Activated CD4-positive, CD25-positive, alpha-beta regulatory T cell treated with anti-CD3 and anti-CD28 coated beads, Interleukin-2, amount 50 U/mL, for 24 hours (primary cell): Measurements from ENCODE around the gene SLC45A2.

ENCODE experiments used
- ATAC-seq, 2 donors: fragments of 150-1000 bp; cut with Tn5 transposase; one replicate each; pipeline ENCODE4 v1.10.0; 2021; ENCODE audit warnings: mild to moderate bottlenecking in 1 of 2, moderate library complexity in 1 of 2

SLC45A2 gene

GRCh38 chr5:34007201-34007620 lies 22.7 kb upstream of the SLC45A2 start:
- no peak for ATAC-seq

- ATAC-seq, result no peak
Measured at GRCh38 chr5:34005681-34006080, 21.2 kb upstream of the SLC45A2 start.

- ATAC-seq, result no peak
Measured at GRCh38 chr5:34005211-34005610, 20.7 kb upstream of the SLC45A2 start.

- no peak for ATAC-seq
Measured at GRCh38 chr5:34003941-34004340, 19.4 kb upstream of the SLC45A2 start.

- ATAC-seq, result no peak
Measured at GRCh38 chr5:34002629-34003328, 18.3 kb upstream of the SLC45A2 start.

- no peak for ATAC-seq
Measured at GRCh38 chr5:34001241-34001841, 16.8 kb upstream of the SLC45A2 start.

GRCh38 chr5:33999978-34000377 lies 15.5 kb upstream of the SLC45A2 start:
- no peak for ATAC-seq

- ATAC-seq, result peak in 1 of 2 donors; percentile 20
Measured at GRCh38 chr5:33997331-33997983, 13.0 kb upstream of the SLC45A2 start.

GRCh38 chr5:33995865-33996264 lies 11.4 kb upstream of the SLC45A2 start:
- no peak for ATAC-seq

- no peak for ATAC-seq
Measured at GRCh38 chr5:33994845-33995244, 10.4 kb upstream of the SLC45A2 start.

- ATAC-seq, result no peak
Measured at GRCh38 chr5:33992864-33993263, 8.4 kb upstream of the SLC45A2 start.

- ATAC-seq, result no peak
Measured at GRCh38 chr5:33985447-33985846, 954 bp upstream of the SLC45A2 start.

- no peak for ATAC-seq
Measured at GRCh38 chr5:33984178-33984577, 315 bp downstream of the SLC45A2 start.

- ATAC-seq, result no peak
Measured at GRCh38 chr5:33981408-33982162, 2.9 kb downstream of the SLC45A2 start.

- ATAC-seq, result no peak
Measured at GRCh38 chr5:33980030-33980429, 4.5 kb downstream of the SLC45A2 start.

- ATAC-seq, result no peak
Measured at GRCh38 chr5:33978306-33978705, 6.2 kb downstream of the SLC45A2 start.

- ATAC-seq, result no peak
Measured at GRCh38 chr5:33976307-33976706, 8.2 kb downstream of the SLC45A2 start.

GRCh38 chr5:33975852-33976251 lies 8.6 kb downstream of the SLC45A2 start:
- no peak for ATAC-seq

- ATAC-seq, result peak; percentile 58 to 71
Measured at GRCh38 chr5:33973271-33973670, 11.2 kb downstream of the SLC45A2 start.

- ATAC-seq, result no peak
Measured at GRCh38 chr5:33969572-33970452, 14.7 kb downstream of the SLC45A2 start.

GRCh38 chr5:33968211-33969005 lies 16.1 kb downstream of the SLC45A2 start:
- no peak for ATAC-seq
